K562 (cell line): Measurements from ENCODE around the gene NOSTRIN. TPM values are rescaled to one million over a fixed set of nuclear protein-coding genes. Genes with fewer than 3 reads are reported as not detected.

Experiments used
- CBX1 ChIP-seq: sonication (generic); IDR thresholded peaks from 2 replicates; pipeline ENCODE4 v1.6.1; 2016; ENCODE audit warnings: antibody characterized with exemption, low read depth, mild to moderate bottlenecking
- CREB1 ChIP-seq, 2 experiments: sonication (generic) in 1 of 2; formaldehyde crosslinking in 1 of 2; IDR thresholded peaks; 2 replicates each; pipeline versions ENCODE4 v1.6.1 to v1.8.0; 2012 to 2022; ENCODE audit warnings: inconsistent platforms in 1 of 2, mild to moderate bottlenecking in 1 of 2, missing genetic modification reagents in 1 of 2, moderate library complexity in 1 of 2
- CTBP1 ChIP-seq: fragments of 450-650 bp; IDR thresholded peaks from 2 replicates; pipeline ENCODE4 v1.6.1; 2016; ENCODE audit warnings: borderline replicate concordance
- ESRRB ChIP-seq: fragments of 250-450 bp; sonication (Bioruptor Pico); IDR thresholded peaks from 2 replicates; pipeline ENCODE4 v1.5.0; 2020; ENCODE audit warnings: mild to moderate bottlenecking, moderate library complexity, borderline replicate concordance
- FOXK1 ChIP-seq: sonication (generic); formaldehyde crosslinking; IDR thresholded peaks from 2 replicates; pipeline ENCODE4 v1.8.0; 2022; ENCODE audit warnings: missing genetic modification reagents, mild to moderate bottlenecking, borderline replicate concordance
- HNRNPLL ChIP-seq: fragments of 200-400 bp; formaldehyde crosslinking; IDR thresholded peaks from 2 replicates; pipeline ENCODE4 v1.6.1; 2017; ENCODE audit warnings: low read length, low read depth, mild to moderate bottlenecking; ENCODE audit not compliant: poor library complexity, severe bottlenecking
- JUN ChIP-seq, 2 experiments: sonication (generic) in 1 of 2; formaldehyde crosslinking in 1 of 2; IDR thresholded peaks; 2 replicates each; pipeline versions ENCODE4 v1.6.1 to v1.8.0; 2012 to 2022; ENCODE audit warnings: borderline replicate concordance in 2 of 2, mild to moderate bottlenecking in 2 of 2, improper control_type of control experiment in 1 of 2, low read depth in 1 of 2, low read length in 1 of 2, missing genetic modification reagents in 1 of 2
- KDM4B ChIP-seq, 2 experiments: fragments of 450-650 bp in 1 of 2; sonication (generic) in 1 of 2; IDR thresholded peaks; 2 replicates each; pipeline ENCODE4 v1.6.1; 2016 to 2017; ENCODE audit warnings: borderline replicate concordance in 2 of 2, antibody characterized with exemption in 1 of 2, low read depth in 1 of 2, mild to moderate bottlenecking in 1 of 2
- MXI1 ChIP-seq: IDR thresholded peaks from 2 replicates; pipeline ENCODE4 v1.6.1; 2011; ENCODE audit warnings: low read depth, mild to moderate bottlenecking, improper control_type of control experiment, low read length
- PHB2 ChIP-seq: fragments of 450-650 bp; IDR thresholded peaks from 2 replicates; pipeline ENCODE4 v1.6.1; 2017; ENCODE audit warnings: low read depth
- TAF1 ChIP-seq: IDR thresholded peaks from 2 replicates; pipeline ENCODE4 v1.6.1; 2011; ENCODE audit warnings: mild to moderate bottlenecking, low read length, moderate library complexity; ENCODE audit not compliant: insufficient read depth, control insufficient read depth, severe bottlenecking; ENCODE audit errors: extremely low read depth
- TSC22D4 ChIP-seq: fragments of 450-650 bp; IDR thresholded peaks from 2 replicates; pipeline ENCODE4 v1.6.1; 2016; ENCODE audit warnings: missing genetic modification characterization, missing biosample characterization, control low read depth
- ZBTB1 ChIP-seq: sonication (generic); formaldehyde crosslinking; IDR thresholded peaks from 2 replicates; pipeline ENCODE4 v1.8.1; 2023; ENCODE audit warnings: missing genetic modification reagents, low read depth, mild to moderate bottlenecking, borderline replicate concordance
- ZBTB8A ChIP-seq: fragments of 450-650 bp; IDR thresholded peaks from 2 replicates; pipeline ENCODE4 v1.6.1; 2018; ENCODE audit warnings: mild to moderate bottlenecking, moderate library complexity; ENCODE audit not compliant: partially characterized antibody
- ZNF174 ChIP-seq: fragments of 250-450 bp; sonication (Bioruptor Pico); IDR thresholded peaks from 2 replicates; pipeline ENCODE4 v1.4.0; 2020; ENCODE audit warnings: mild to moderate bottlenecking
- ZNF232 ChIP-seq: sonication (generic); formaldehyde crosslinking; IDR thresholded peaks from 2 replicates; pipeline ENCODE4 v1.8.0; 2022; ENCODE audit warnings: mild to moderate bottlenecking, missing genetic modification reagents
- ZNF592 ChIP-seq: fragments of 450-650 bp; IDR thresholded peaks from 2 replicates; pipeline ENCODE4 v1.6.1; 2017; ENCODE audit warnings: antibody characterized with exemption, mild to moderate bottlenecking
- ZNF778 ChIP-seq: fragments of 450-650 bp; formaldehyde crosslinking; IDR thresholded peaks from 2 replicates; pipeline ENCODE4 v1.4.0; 2020; ENCODE audit warnings: mild to moderate bottlenecking, moderate library complexity
- ZNF785 ChIP-seq: fragments of 250-450 bp; sonication (Bioruptor Pico); IDR thresholded peaks from 2 replicates; pipeline ENCODE4 v1.4.0; 2020; ENCODE audit warnings: mild to moderate bottlenecking
- ZNF79 ChIP-seq: fragments of 250-450 bp; sonication (Bioruptor Pico); IDR thresholded peaks from 2 replicates; pipeline ENCODE4 v1.4.0; 2020; ENCODE audit warnings: low read depth, mild to moderate bottlenecking, moderate library complexity
- polyA plus RNA-seq, 8 experiments: library from polyadenylated mRNA; depleted of rRNA in 4 of 8; stranded (reverse) in 5 of 8; unstranded in 3 of 8; fragments of >200 nt; fragmentation: Nextera tagmentation in 2 of 8; fragmentation: Illumina TruSeq in 1 of 8; extraction: Ambion mirVana in 2 of 8; extraction: Trizol in 1 of 8; gene quantifications; 2 replicates each; pipeline versions ENCODE4 v1.2.1 to v1.2.3, GENCODE V29; 2011 to 2014; ENCODE audit warnings: inconsistent platforms in 1 of 8, missing spikeins in 1 of 8
- total RNA-seq, 7 experiments: library from RNA; depleted of rRNA in 6 of 7; stranded (reverse); fragments of >200 nt in 6 of 7; fragmentation: Illumina TruSeq in 2 of 7; extraction: Trizol in 2 of 7; gene quantifications; 2 replicates each; pipeline versions ENCODE4 v1.2.1 to v1.2.3, GENCODE V29; 2011 to 2021; ENCODE audit warnings: low replicate concordance in 1 of 7

Gene NOSTRIN
- total and polyA plus RNA-seq, 9 of the 15 experiments (the other 6 are each of a cell fraction or from before 2014, with no cell fraction given): 26.7 to 82.9 (median 56.3) TPM

- TF ChIP-seq KDM4B (IDR thresholded peaks at IDR 0.05; ENCODE audit: borderline replicate concordance in 2 of 2, low read depth in 1 of 2): no peak
- no peak for TF ChIP-seq CBX1
- no peak for TF ChIP-seq ZNF232 (CRISPR knock-in tag)
- TF ChIP-seq CTBP1: peak; percentile 76; the same call in 1 of the 2 replicates
- TF ChIP-seq JUN (IDR thresholded peaks at IDR 0.05; ENCODE audit: borderline replicate concordance, low read depth, low read length): 0 out of 2 replicates have a peak, but pooled peaks have one; percentile 34
- no peak for TF ChIP-seq JUN (CRISPR knock-in tag; IDR thresholded peaks at IDR 0.05; ENCODE audit: borderline replicate concordance)
- 0 out of 2 replicates have a peak, but pooled peaks have one; percentile 48 for TF ChIP-seq MXI1
- no peak for TF ChIP-seq ZNF785 (CRISPR knock-in tag)
- no peak for TF ChIP-seq TSC22D4
- no peak for TF ChIP-seq ZBTB1 (CRISPR knock-in tag)
- TF ChIP-seq FOXK1 (CRISPR knock-in tag): no peak
- TF ChIP-seq ZNF79 (CRISPR knock-in tag): 0 out of 2 replicates have a peak, but pooled peaks have one; percentile 45
- no peak for TF ChIP-seq HNRNPLL
- no peak for TF ChIP-seq PHB2
- peak; percentile 63 for TF ChIP-seq TAF1
- no peak for TF ChIP-seq ZBTB8A
- no peak for TF ChIP-seq ZNF778 (CRISPR knock-in tag)
- TF ChIP-seq ESRRB (CRISPR knock-in tag): no peak
- 0 out of 2 replicates have a peak, but pooled peaks have one; percentile 33 for TF ChIP-seq ZNF174 (CRISPR knock-in tag)
- TF ChIP-seq CREB1 (IDR thresholded peaks at IDR 0.05): peak; percentile 16; the same call in 1 of the 2 replicates
- TF ChIP-seq CREB1 (CRISPR knock-in tag; IDR thresholded peaks at IDR 0.05): no peak
- peak; percentile 74 for TF ChIP-seq ZNF592
Observed at GRCh38 chr2:168801961-168802858, at the start of gene NOSTRIN (continued).
